CD1c-positive myeloid dendritic cell (primary cell): ENCODE results near the gene ACOX3.

ENCODE experiments used
- DNase-seq: peaks from one replicate; pipeline ENCODE4 v3.0.0-alpha.2; 2016; ENCODE audit errors: extremely low spot score

The ACOX3 gene

DNA sequence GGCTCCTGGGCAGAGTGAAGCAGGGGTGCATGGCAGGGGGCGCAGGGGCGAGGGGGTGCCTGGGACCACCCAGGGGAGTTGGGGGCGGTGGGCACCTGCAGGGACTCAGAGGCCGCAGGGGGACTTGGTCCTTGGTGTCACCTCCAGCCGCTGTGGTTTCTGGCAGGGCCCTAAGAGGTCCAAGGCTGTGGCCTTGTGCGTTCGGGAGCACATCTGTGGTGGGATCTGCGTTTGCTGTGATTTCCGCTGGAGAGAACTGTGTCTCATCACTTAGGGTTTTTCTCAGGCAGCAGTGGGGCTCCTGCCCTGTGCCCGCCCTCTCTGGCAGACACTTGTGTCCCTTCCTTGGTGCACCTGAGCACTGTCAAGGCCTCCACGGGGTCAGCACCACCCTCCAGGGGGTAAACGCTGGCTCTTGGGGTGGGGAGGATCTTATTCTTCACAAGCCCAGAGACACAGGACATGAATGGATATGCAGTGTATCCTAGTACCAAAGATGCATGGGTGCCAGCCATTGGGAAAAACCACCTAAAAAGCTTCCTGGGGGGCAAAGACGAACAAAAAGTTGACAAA, 66.5 kb downstream of the ACOX3 start:
- DNase-seq, result no peak

DNA sequence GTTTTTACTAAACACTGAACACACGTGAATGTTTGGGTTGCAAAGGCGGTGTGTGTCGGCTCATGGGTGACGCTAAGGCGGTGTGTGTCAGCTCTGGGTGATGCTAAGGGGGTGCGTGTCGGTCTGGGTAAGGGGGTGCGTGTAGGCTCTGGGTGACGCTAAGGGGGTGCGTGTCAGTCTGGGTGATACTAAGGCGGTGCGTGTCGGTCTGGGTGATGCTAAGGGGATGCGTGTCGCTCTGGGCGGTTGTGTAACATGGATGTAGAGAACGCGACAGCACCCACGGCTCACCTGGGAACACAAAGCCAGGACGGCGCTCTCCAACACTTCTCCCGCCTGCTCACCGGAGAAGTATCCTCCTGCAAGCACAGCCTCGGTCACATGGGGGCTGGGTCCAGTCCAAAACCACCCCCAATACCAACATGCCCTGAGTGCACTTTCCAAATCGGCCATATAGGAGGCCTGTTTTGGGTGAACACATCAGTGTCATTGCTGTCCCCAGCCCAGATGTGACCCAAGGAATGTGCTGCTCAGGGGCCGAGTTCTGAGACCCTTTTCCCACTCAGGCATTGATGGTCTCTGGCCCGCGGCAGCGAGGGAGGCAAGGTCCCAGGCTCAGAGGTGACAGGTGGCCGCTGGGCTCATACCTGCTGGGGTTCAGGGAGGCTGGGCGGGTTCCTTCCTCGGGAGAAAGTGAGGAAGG, 67.1 kb downstream of the ACOX3 start:
- no peak for DNase-seq

DNA sequence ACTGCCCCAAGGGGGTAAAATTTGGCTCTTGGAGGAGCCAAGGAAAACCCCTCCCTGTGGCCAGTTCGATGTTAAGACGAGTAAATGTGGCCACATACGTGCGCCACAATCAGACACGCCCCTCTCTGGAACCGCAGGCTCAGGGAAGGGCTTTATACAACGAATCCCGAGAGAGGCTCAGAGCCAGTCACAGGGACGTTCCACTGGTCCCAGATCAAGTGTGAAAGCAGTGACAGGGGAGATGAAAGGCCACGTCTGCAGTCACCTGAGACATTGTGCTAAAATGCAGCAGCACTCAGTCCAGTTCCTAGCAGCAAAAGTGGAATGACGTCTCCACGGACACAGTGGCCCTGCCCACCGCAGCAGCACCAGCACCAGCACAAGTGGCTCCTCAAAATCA, 68.0 kb downstream of the ACOX3 start:
- no peak for DNase-seq

DNA sequence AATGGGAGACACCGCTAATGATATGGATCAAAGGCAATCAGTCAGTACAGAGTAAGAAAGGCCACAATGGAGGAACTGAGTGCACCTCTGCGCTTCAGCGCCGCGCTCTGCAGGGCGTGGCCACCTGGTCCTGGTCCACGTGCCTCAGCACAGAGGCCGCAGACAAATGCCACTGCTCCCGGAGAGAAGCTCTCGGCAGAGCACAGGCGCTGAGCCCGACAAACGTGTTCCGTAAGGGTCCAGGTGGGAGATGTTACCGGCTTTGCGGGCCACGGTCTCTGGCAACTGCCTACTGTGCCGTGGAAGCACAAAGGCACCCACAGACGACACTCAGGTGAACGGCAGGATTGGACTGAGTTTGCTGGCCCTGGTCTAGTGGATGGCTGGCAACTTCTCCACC, 68.9 kb downstream of the ACOX3 start:
- DNase-seq, result no peak

DNA sequence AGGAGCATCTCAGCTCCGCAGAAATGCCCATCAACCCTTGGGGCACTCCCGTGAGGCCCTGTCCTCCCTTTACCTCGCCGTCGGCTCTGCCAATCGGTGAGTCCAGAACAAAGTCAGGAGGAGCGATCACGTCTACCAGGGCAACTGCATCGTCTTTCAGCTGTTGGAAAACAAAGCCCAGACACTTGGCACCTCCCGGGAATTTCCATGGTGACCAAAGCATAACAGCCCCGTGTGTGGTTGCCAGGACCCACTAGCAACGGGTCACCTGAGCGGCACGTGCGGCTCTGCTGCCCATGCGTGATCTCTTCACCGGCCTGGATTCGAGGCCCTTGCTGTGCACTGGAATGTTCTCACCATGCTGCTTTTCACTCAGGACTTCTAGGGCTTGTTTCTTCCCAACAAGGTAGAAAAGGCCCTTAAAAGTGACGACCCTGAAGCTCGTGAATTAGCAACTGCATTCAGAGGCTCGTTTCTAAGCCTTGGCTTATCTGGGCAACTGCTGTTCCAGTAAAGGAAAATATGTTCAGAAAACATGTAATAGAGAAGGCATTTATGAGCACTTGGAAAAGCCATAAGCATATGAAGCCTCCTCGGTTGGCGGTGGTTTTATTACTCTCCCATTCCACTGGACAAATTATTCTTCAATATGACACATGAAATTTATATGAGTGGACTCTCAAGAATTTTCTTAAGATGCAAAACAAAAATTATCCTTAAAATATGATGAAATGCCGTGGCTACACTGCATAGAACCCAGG, 69.5 kb downstream of the ACOX3 start:
- no peak for DNase-seq

GRCh38 chr4:8370106-8370787, 70.3 kb downstream of the ACOX3 start:
- no peak for DNase-seq

DNA sequence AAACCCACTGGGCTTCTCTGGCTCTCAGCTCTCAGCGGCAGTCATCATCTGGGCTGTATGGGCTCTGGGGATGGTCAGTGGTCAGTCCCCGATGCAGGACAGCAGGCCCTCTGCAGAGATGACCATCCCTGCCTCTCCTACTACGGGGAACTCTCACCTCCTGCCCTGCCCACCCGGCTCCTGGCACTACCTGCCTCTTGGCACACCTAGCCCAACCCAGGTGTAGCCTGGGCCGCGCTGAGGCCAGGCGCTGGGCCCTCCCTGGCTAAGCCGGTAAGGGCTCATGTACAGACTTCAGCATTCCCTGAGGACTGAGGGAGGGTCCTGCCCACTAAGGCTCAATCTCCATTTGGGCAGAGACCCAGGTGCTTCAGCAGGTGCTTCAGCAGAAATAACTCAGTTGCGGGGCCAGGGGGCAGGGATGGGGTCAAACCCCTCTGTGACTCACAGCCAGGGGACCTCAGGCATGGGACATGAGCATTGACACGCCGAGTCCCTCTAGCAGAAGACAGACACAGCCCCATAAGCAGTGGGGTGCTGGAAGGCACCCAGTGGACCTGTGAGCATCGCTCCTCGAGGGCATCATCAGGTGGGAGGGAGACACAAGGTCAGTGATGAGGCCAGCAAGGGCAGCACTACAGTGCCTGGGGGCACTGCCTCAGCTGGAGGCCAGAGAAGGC, 71.0 kb downstream of the ACOX3 start:
- no peak for DNase-seq

DNA sequence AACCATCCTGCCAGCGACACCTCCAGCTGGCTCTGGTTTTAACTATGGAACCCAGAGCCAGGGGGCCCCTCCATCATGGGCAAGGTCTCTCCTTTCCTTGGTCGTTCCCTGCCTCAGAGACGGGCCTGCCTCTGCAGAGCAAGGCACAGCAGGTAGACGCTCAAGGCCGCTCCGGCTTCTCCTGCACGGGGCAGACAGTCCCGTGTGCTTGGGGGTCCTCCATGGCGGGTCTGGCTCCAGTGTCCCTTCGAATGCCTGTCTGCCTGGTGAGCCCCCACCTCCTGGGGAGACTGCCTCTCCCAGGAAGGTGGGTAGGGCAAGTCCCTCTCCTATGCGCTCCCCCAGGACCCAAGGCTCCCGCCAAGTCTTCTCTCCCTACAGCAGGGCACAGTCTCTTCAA, 71.5 kb downstream of the ACOX3 start:
- no peak for DNase-seq

DNA sequence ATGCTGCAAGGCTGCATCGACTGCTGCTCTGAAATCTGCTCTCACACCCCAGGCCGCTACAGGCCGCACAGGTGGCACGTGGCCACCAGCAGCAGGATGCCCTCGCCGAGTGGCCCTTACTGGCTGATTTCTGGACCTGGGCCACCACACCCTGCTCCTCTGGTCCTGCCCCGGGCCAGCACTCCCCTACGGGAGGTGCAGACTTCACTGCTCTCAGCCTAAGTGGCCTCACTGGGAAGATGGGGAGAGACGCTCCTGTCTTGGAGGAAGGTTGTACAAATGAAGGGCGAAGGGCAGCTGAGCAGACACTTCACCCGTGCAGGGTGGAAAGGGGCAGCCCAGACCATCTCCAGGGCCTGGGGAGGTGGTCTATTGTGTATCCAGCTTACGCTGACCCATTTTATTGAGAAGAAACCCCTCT, 72.5 kb downstream of the ACOX3 start:
- no peak for DNase-seq

GRCh38 chr4:8366601-8367000, 73.9 kb downstream of the ACOX3 start:
- no peak for DNase-seq

GRCh38 chr4:8365951-8366350, 74.6 kb downstream of the ACOX3 start:
- no peak for DNase-seq

DNA sequence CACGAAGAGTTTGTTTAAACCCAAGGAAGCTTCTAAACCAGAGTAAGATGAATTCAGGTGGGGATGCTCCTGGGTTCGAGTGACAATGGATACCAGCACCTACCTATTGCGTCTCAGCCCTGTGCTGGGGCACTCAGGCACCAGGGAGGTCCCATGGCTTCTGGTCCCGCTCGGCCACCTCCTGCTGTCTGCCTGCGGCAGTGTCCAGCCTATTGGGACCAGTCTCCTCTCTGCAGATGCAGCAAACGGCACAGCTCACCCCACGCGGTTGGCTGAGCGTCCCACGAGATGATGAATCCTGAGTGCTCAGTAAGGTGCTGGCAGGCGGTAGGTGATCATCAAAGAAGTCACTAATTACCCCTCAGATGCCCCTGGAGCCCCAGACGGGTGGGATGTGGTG, 75.2 kb downstream of the ACOX3 start:
- DNase-seq, result no peak

DNA sequence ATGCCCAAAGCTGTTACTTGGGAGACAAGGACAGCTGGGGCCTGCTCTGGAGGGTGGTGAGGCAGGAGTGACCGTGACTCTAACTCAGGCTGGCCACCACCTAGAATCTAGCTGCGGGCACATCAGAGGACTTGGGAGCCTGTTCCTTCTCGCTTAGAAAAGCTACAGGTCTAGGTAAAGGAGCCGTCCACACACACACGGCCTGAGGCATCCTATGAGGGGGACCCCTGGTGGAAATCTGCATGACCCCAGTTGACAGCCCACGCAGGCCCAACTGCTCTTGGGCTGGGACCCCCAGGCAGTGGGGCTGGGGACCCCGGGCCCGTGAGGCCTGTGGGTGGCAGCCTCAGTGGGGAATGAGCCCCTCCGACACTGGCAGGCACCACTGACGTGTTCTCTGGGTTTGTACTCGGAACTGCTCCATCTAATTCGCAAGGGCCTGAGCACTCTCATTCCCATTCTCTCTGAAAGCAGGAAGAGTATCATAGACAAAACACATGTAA, 75.6 kb downstream of the ACOX3 start:
- no peak for DNase-seq

DNA sequence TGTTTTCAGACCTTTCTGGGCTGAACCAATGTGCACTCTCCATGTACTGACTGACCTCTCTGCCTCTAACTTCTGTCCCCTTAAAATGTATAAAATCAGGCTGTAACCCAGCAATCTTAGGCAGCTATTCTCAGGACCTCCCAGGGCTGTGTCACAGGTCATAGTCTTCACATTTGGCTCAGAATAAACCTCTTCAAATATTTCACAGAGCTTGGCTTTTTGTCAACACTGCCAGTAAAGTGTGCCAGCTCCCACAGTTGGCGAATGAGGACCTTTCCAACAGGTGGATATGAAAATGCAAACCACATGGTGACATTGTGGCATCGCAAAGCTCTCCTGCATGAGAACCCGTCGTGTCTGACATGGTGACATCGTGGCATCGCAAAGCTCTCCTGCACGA, 76.4 kb downstream of the ACOX3 start:
- no peak for DNase-seq

DNA sequence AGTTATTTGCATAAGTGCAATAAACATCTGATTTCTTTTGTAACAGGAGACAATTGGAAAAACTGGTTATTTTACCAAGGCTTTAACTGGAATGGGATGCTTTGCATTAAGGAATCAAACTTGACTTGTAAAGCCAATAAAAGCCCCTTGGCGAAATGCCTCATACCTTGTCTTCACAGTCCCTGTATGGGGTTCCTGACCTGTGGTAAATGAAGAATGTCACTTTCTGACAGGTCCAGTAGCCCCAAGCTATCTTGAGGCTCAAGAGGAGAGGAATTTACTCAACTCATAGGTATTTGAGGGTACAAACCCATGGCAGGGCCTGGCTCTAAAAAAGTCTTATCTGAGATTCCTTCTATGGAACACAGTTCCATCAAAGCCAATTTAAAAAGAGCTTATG, 78.0 kb downstream of the ACOX3 start:
- DNase-seq, result no peak

GRCh38 chr4:8359193-8359592, 81.3 kb downstream of the ACOX3 start:
- no peak for DNase-seq

GRCh38 chr4:8356856-8357255, 83.7 kb downstream of the ACOX3 start:
- no peak for DNase-seq

- no peak for DNase-seq
Measured at GRCh38 chr4:8355864-8356565, 84.5 kb downstream of the ACOX3 start.

DNA sequence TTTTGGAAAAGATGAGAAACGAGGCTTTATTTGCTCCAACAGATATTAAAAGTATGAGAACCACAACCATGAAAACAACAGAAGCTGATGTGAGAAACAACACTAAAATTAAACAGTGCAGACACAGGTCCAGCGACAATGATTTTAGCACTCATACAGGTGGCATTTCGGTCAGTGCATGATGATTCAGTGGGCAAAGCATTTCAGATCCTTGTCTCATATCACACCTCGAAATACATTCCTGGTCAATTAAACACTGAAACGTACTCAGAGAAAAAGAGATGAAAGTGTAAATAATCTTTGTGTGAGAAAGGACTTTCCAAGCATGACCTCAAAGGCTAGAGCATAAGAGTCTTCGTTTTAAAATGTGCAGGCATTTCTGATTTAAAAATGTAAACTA, 85.2 kb downstream of the ACOX3 start:
- no peak for DNase-seq

- DNase-seq, result no peak
Measured at GRCh38 chr4:8353912-8354453, 86.5 kb downstream of the ACOX3 start.

DNA sequence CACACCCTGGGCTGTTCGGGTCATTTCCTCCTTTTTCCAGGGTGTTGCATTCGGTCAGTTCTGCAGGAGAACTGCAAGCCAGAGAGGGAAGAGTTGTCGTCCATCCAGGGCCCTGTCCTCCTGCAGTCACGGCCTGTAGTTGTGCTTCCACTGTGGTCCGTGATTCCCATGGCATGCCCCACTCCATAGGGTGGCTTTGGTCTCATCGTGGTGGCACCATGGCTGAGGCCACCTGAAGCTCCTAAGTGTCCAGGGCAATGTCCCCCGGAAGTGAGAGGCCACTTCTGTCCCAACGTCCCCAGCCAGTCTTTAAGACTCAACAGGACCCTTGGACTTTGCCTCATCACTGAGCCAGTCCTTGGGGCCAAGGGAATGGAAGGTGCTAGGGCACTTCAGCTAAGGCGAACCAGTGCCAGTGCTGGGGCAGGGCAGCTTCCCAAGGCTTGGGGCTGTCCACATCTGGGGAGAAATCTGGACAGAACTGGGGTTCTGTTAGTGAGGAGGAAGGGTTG, 87.3 kb downstream of the ACOX3 start:
- DNase-seq, result no peak
